Omental fat pad (tissue), 4 donors: ENCODE data around the gene SEPTIN3. TPM values are rescaled to one million over a fixed set of nuclear protein-coding genes. Genes with fewer than 3 reads are reported as not detected.

Experiments used
- ATAC-seq: fragments of 150-250 bp; one replicate; pipeline ENCODE4 v1.9.1; 2016; ENCODE audit warnings: mild to moderate bottlenecking, moderate library complexity; ENCODE audit not compliant: low FRiP score
- DNase-seq: peaks from one replicate; pipeline ENCODE4 v3.0.0-alpha.2; 2019; ENCODE audit warnings: low spot score
- total RNA-seq, 4 donors: library from RNA; depleted of rRNA; stranded (reverse); fragments of >200 nt; gene quantifications; one replicate each; pipeline ENCODE4 v1.1.0, GENCODE V29; 2016
- TF ChIP-seq, protein P1 (sequence below), 3 donors: fragments of 450-650 bp; IDR thresholded peaks; one replicate each; pipeline ENCODE4 v1.5.1; 2016 to 2017; ENCODE audit warnings: antibody characterized with exemption in 3 of 3, mild to moderate bottlenecking in 3 of 3, moderate library complexity in 2 of 3

SEPTIN3 gene
- total RNA-seq, 4 donors from 2014 or later = 0.13 to 0.72 (median 0.37) TPM; not detected in 1

DNA sequence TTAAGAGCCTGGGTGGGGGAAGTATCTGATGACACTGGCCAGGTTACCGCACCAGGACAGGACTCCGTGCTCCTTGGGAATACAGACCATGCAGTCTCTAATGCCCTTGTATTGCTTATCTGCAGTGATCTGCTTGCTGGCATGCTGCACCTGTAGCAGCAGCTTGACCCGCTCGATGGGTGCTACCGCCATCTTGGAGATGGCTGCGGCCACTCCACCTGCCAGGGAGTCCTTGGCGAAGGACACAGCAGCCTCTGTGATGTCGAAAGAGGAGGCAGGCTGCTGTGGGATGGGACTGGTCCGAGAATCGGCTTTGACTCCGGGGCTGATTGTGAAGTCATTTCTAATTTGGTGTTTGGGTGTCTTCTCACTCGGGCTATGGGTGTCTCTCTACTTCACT is 32.5 kb downstream of the SEPTIN3 start:
- TF ChIP-seq, protein P1, sequence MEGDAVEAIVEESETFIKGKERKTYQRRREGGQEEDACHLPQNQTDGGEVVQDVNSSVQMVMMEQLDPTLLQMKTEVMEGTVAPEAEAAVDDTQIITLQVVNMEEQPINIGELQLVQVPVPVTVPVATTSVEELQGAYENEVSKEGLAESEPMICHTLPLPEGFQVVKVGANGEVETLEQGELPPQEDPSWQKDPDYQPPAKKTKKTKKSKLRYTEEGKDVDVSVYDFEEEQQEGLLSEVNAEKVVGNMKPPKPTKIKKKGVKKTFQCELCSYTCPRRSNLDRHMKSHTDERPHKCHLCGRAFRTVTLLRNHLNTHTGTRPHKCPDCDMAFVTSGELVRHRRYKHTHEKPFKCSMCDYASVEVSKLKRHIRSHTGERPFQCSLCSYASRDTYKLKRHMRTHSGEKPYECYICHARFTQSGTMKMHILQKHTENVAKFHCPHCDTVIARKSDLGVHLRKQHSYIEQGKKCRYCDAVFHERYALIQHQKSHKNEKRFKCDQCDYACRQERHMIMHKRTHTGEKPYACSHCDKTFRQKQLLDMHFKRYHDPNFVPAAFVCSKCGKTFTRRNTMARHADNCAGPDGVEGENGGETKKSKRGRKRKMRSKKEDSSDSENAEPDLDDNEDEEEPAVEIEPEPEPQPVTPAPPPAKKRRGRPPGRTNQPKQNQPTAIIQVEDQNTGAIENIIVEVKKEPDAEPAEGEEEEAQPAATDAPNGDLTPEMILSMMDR (IDR thresholded peaks at IDR 0.05) = no peak
- no peak for ATAC-seq

DNA sequence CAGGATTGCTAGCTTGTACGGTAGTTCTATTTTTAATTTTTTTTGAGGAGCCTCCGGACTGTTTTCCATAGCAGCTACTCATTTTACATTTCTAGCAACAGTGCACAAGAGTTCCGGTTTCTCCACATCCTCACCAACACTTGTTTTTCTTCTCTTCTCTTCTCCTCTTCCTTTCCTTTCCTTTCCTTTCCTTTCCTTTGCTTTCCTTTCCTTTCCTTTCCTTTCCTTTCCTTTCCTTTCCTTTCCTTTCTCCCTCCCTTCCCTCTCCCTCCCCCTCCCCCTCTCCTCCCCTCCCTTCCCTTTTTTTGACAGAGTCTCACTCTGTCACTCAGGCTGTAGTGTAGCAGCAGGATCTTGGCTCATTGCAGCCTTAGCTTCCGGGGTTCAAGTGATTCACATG is 38.7 kb downstream of the SEPTIN3 start:
- TF ChIP-seq, protein P1 (IDR thresholded peaks at IDR 0.05) = no peak
- no peak for DNase-seq
- ATAC-seq = no peak

More for the DNA sequence above, 32.5 kb downstream of the SEPTIN3 start:
- DNase-seq = no peak

DNA sequence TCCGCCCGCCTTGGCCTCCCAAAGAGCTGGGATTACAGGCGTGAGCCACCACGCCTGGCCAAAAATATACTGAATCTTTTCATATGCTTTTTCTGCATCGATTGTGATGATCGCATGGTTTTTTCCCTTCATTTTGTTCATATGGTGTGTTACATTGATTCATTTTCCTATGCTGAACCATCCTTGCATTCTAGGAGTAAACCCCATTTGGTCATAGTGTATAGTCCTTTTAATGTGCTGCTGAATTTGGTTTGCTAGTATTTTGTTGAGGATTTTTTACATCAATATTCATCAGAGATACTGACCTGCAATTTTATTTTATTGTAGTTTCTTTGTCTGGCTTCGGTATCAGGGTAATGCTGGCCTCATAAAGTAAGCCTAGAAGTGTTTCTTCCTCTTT is 41.5 kb downstream of the SEPTIN3 start:
- DNase-seq (no peak), ATAC-seq (no peak)
- TF ChIP-seq, protein P1 (IDR thresholded peaks at IDR 0.05) = no peak

DNA sequence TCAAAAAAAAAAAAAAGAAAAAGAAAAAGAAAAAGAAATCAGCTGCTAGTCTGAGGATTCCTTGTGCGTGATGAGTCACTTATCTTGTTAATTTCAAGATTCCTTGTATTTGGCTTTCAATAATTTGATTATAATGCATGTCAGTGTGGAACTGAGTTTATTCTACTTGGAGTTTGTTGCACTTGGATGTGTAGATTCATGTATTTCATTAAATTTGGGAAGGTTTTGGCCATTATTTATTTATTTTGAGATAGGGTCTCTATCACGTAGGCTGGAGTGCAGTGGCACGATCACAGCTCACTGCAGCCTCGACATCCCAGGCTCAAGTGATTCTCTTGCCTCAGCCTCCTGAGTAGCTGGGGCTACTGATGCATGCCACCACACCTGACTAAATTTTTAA is 44.1 kb downstream of the SEPTIN3 start:
- no peak for DNase-seq
- no peak for ATAC-seq
- TF ChIP-seq, protein P1 (IDR thresholded peaks at IDR 0.05) = no peak

DNA sequence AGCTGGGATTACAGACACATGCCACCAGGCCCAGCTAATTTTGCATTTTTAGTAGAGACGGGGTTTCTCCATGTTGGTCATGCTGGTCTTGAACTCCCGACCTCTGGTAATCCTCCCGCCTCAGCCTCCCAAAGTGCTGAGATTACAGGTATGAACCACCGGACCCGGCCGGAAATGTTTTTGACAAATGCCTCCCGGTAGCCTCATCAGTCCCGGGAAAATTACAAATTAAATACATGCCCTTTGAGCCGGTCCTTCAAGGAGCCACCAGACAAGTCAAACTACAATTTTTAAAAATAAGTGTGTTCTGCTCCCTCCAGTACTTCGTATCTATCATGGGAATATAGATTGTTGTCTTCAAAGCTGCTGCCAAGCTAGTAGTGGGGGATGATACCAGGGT is 46.9 kb downstream of the SEPTIN3 start:
- DNase-seq (no peak), ATAC-seq (no peak)
- TF ChIP-seq, protein P1 (IDR thresholded peaks at IDR 0.05) = no peak

DNA sequence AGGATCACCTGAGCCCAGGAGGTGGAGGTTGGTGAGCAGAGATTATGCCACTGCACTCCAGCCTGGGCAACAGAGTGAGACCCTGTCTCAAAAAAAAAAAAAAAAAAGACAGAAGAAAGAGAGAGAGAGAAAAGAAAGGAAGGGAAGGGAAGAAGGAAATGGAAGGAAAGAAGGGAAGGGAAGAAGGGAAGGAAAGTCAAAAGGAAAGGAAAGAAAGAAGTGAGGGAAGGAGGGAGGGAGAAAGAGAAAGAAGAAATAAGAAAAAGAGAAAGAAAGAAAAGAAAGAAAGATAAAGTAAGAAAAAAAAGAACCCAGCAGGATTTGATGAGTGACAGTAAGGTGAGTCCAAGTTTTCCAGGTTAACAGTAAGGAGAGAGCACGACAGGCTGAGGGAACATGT is 49.0 kb downstream of the SEPTIN3 start:
- no peak for ATAC-seq
- TF ChIP-seq, protein P1 (IDR thresholded peaks at IDR 0.05) = no peak
- DNase-seq = no peak

Other genes with a start within 250 kb of the SEPTIN3 start
- 1 to 10 TPM; 1.6 to 3.5 (median 3.4) TPM for gene CCDC134, start 168.8 kb upstream of the SEPTIN3 start, total RNA-seq
- gene SREBF2, start 136.3 kb upstream of the SEPTIN3 start, total RNA-seq = 10 to 100 TPM; 26.3 to 63.5 (median 33.8) TPM
- gene SHISA8, start 54.4 kb upstream of the SEPTIN3 start, total RNA-seq = not detected
- gene TNFRSF13C, start 42.6 kb upstream of the SEPTIN3 start, total RNA-seq = under 1 TPM; 0.16 to 0.84 (median 0.22) TPM
- gene CENPM, start 22.3 kb upstream of the SEPTIN3 start, total RNA-seq = 1 to 10 TPM in 1 of 4 donors, under 1 TPM in 1, not detected in 2; 0.84 to 5.4 TPM
- gene WBP2NL, start 29.3 kb downstream of the SEPTIN3 start, total RNA-seq = 1 to 10 TPM in 1 of 4 donors, under 1 TPM in 3; 0.28 to 1.1 (median 0.72) TPM
- gene NAGA, start 101.4 kb downstream of the SEPTIN3 start, total RNA-seq = 10 to 100 TPM; 24.8 to 47.6 (median 35.3) TPM
- 10 to 100 TPM in 3 of 4 donors, 1 to 10 TPM in 1; 9.3 to 22.5 (median 13.9) TPM for gene PHETA2, start 104.8 kb downstream of the SEPTIN3 start, total RNA-seq
- 10 to 100 TPM in 3 of 4 donors, 1 to 10 TPM in 1; 9.9 to 16.2 (median 12.2) TPM for gene SMDT1, start 110.3 kb downstream of the SEPTIN3 start, total RNA-seq
- gene NDUFA6, start 121.3 kb downstream of the SEPTIN3 start, total RNA-seq = 10 to 100 TPM; 55.5 to 59.3 (median 57.7) TPM
- gene CYP2D6, start 161.4 kb downstream of the SEPTIN3 start, total RNA-seq = 1 to 10 TPM in 1 of 4 donors, under 1 TPM in 3; 0.28 to 1.1 (median 0.49) TPM